Neutrophil (primary cell): Measurements from ENCODE around the gene DCAF11.

Experiments used
- H3K27ac ChIP-seq: fragments of 200-600 bp; sonication (generic); 2 replicates; pipeline ENCODE4 v1.5.1; 2016; ENCODE audit warnings: mild to moderate bottlenecking, moderate library complexity
- H3K27me3 ChIP-seq: fragments of 200-600 bp; sonication (generic); 2 replicates; pipeline ENCODE4 v1.6.0; 2016; ENCODE audit warnings: mild to moderate bottlenecking
- H3K36me3 ChIP-seq: fragments of 200-600 bp; sonication (generic); 2 replicates; pipeline ENCODE4 v1.5.1; 2017
- H3K4me1 ChIP-seq, 2 experiments: fragments of 200-600 bp in 1 of 2; sonication (generic) in 1 of 2; 1 replicate in 1 of 2; 2 replicates in 1 of 2; pipeline versions ENCODE4 v1.5.1 to v1.6.1; 2013 to 2016; ENCODE audit warnings: low read depth in 1 of 2, low read length in 1 of 2, mild to moderate bottlenecking in 1 of 2, moderate library complexity in 1 of 2; ENCODE audit not compliant: control insufficient read depth in 1 of 2, insufficient read depth in 1 of 2
- H3K4me3 ChIP-seq, 2 experiments: fragments of 200-600 bp in 1 of 2; sonication (generic) in 1 of 2; 1 replicate in 1 of 2; 2 replicates in 1 of 2; pipeline ENCODE4 v1.5.1; 2013 to 2016; ENCODE audit warnings: low read depth in 1 of 2, low read length in 1 of 2, mild to moderate bottlenecking in 1 of 2, moderate library complexity in 1 of 2
- H3K9me3 ChIP-seq: fragments of 200-600 bp; sonication (generic); 2 replicates; pipeline ENCODE4 v1.5.1; 2016
- CTCF ChIP-seq: fragments of 200-600 bp; sonication (generic); IDR thresholded peaks from 2 replicates; pipeline ENCODE4 v1.5.1; 2016; ENCODE audit warnings: antibody characterized with exemption

Gene DCAF11

GRCh38 chr14:24141097-24141880 is 26.7 kb downstream of the DCAF11 start, which contains the start of gene EMC9:
Gene EMC9, minus strand, starts transcription at chr14:24141591. Its CDS starts 287 bp downstream, at chr14:24141304.
- Histone ChIP-seq H3K27me3 (no peaks in the 10 kb centered on the region), H3K36me3 (peaks cover 27% of the 10 kb centered on the region), H3K9me3 (no peaks in the 10 kb centered on the region), H3K27ac (peak within 1 kb of the TSS; percentile 86), H3K4me3 (peak within 1 kb of the TSS; percentile 66 to 83), H3K4me1 (peaks cover 50 to 55% of the 10 kb centered on the region in 2 experiments)
- TF ChIP-seq CTCF, result peak; percentile 93

DNA sequence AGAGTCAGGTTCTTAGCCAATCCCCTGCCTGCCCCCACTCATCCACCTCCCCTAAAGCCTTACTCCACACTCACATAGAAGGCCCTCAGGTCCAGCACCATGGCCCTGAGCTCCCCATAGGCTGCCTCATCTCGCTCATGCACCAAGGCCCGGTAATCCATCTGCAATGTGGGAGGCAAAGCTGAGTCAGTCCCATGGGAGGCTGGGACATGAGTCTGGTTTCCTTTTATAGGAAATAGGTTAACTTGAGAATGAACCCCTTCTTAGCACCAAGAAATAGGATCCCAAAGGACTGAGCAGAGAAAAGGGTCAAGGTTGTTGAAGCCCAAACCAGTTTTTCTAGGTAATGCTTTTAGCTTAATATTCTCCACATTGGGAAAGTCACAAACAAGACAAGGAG is 28.9 kb downstream of the DCAF11 start:
- H3K9me3 ChIP-seq, result no peaks in the 10 kb centered on the region
- no peak overlapping the region for H3K4me3 ChIP-seq
- no peak for TF ChIP-seq CTCF
- no peak overlapping the region for H3K27ac ChIP-seq
- peaks cover 13% of the 10 kb centered on the region for H3K36me3 ChIP-seq
- peaks cover 47 to 49% of the 10 kb centered on the region in 2 experiments for H3K4me1 ChIP-seq
- H3K27me3 ChIP-seq, result no peaks in the 10 kb centered on the region

DNA sequence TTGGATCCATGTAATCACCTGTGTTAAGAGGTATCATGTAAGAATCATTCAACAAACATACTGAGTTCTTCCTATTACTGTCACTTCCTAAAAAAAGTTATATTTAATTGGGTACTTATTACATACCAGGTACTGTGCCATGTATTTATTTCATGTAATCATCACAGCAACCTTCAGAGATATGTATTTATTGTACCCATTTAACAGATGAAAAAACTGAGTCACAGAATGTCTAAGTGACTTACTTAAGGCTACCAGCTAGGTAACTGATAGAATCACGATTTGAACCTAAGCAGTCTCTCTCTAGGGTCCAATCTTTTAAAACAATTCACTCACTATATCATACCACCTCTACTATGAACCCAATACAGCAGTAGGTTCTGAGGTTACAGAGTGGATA is 29.9 kb downstream of the DCAF11 start:
- H3K27ac ChIP-seq, result no peak overlapping the region
- peaks cover 54 to 55% of the 10 kb centered on the region in 2 experiments for H3K4me1 ChIP-seq
- no peak for TF ChIP-seq CTCF
- H3K27me3 ChIP-seq, result no peaks in the 10 kb centered on the region
- H3K36me3 ChIP-seq, result peaks cover 13% of the 10 kb centered on the region
- no peak overlapping the region for H3K4me3 ChIP-seq
- H3K9me3 ChIP-seq, result no peaks in the 10 kb centered on the region

GRCh38 chr14:24145219-24145618 is 30.6 kb downstream of the DCAF11 start:
- no peak for TF ChIP-seq CTCF
- Histone ChIP-seq H3K9me3 (no peaks in the 10 kb centered on the region), H3K27me3 (no peaks in the 10 kb centered on the region), H3K27ac (peak overlapping the region; percentile 97), H3K4me1 (peaks cover 52 to 53% of the 10 kb centered on the region in 2 experiments), H3K36me3 (peaks cover 18% of the 10 kb centered on the region), H3K4me3 (peak overlapping the region in 1 of 2 experiments; percentile 99)

- Histone ChIP-seq H3K4me1 (peaks cover 46% of the 10 kb centered on the region in 2 experiments), H3K4me3 (peak overlapping the region; percentile 90 to 99)
- no peak for TF ChIP-seq CTCF
Measured at GRCh38 chr14:24145690-24146452, 31.3 kb downstream of the DCAF11 start.

More at GRCh38 chr14:24145690-24146452, 31.3 kb downstream of the DCAF11 start:
- no peaks in the 10 kb centered on the region for H3K9me3 ChIP-seq
- no peaks in the 10 kb centered on the region for H3K27me3 ChIP-seq
- peak overlapping the region; percentile 97 for H3K27ac ChIP-seq
- H3K36me3 ChIP-seq, result peaks cover 24% of the 10 kb centered on the region
